A549 (cell line): Measurements from ENCODE around the gene NSD2. TPM values are rescaled to one million over a fixed set of nuclear protein-coding genes. Genes with fewer than 3 reads are reported as not detected.

Source experiments
- ATAC-seq, 2 experiments: fragments of 200-7000 bp in 1 of 2; fragments of >200 bp in 1 of 2; cut with Nextera tagmentation in 1 of 2; cut with Tn5 transposase in 1 of 2; 3 replicates each; pipeline versions ENCODE4 v1.8.0 to v1.9.1; 2018 to 2020; ENCODE audit warnings: mild to moderate bottlenecking in 1 of 2, moderate library complexity in 1 of 2
- CTCF ChIA-PET: fragments of 300-600 bp; sonication (Branson Sonifier 250); formaldehyde crosslinking; extraction: SDS; loops from one replicate; lab custom pipeline; 2021; ENCODE audit warnings: antibody characterized with exemption, inconsistent platforms; lab: Yijun Ruan, JAX
- POLR2A ChIA-PET: fragments of 350-600 bp; formaldehyde crosslinking; extraction: SDS; loops from one replicate; lab custom pipeline; 2021; ENCODE audit warnings: antibody characterized with exemption, inconsistent platforms; lab: Yijun Ruan, JAX
- DNase-seq, 2 experiments: peaks; one replicate each; pipeline versions ENCODE4 v3.0.0 to v3.0.0-alpha.2; 2011 to 2016; ENCODE audit warnings: low read depth in 1 of 2, low spot score in 1 of 2
- FAIRE-seq: peaks from 2 replicates; lab custom pipeline; 2011; peaks lifted over from hg19 to GRCh38; lab: Jason Lieb, UNC
- H3K27ac ChIP-seq, 2 experiments: fragments of >200 bp; sonication (Bioruptor Twin); formaldehyde crosslinking; 3 replicates each; pipeline ENCODE4 v1.5.1; 2016 to 2017
- H3K4me1 ChIP-seq: fragments of >200 bp; sonication (Bioruptor Twin); formaldehyde crosslinking; 3 replicates; pipeline ENCODE4 v1.6.1; 2016
- H3K4me2 ChIP-seq: fragments of >200 bp; sonication (Bioruptor Twin); formaldehyde crosslinking; 3 replicates; pipeline ENCODE4 v1.6.1; 2016
- H3K4me3 ChIP-seq: fragments of >200 bp; sonication (Bioruptor Twin); formaldehyde crosslinking; 3 replicates; pipeline ENCODE4 v1.5.1; 2016
- H3K9me3 ChIP-seq: fragments of >200 bp; sonication (Bioruptor Twin); formaldehyde crosslinking; 3 replicates; pipeline ENCODE4 v1.6.1; 2016
- BHLHE40 ChIP-seq: IDR thresholded peaks from 2 replicates; pipeline ENCODE4 v1.6.1; 2012; ENCODE audit warnings: low read depth, low read length, inconsistent platforms
- CBX2 ChIP-seq: fragments of 200-600 bp; sonication (generic); IDR thresholded peaks from 2 replicates; pipeline ENCODE4 v1.6.1; 2016; ENCODE audit warnings: low read depth, mild to moderate bottlenecking, borderline replicate concordance
- CEBPB ChIP-seq, 2 experiments: fragments of >200 bp in 1 of 2; sonication (Bioruptor Twin) in 1 of 2; formaldehyde crosslinking in 1 of 2; IDR thresholded peaks; 2 replicates each; pipeline ENCODE4 v1.6.1; 2012 to 2016
- EHMT2 ChIP-seq: fragments of 200-600 bp; sonication (generic); IDR thresholded peaks from 2 replicates; pipeline ENCODE4 v1.6.1; 2016; ENCODE audit warnings: antibody characterized with exemption, low read depth, mild to moderate bottlenecking, moderate library complexity
- ESRRA ChIP-seq: fragments of 150-350 bp; IDR thresholded peaks from 2 replicates; pipeline ENCODE4 v1.6.1; 2014; ENCODE audit warnings: mild to moderate bottlenecking, low read length, borderline replicate concordance
- FOSB ChIP-seq: fragments of 250-450 bp; sonication (Bioruptor Pico); IDR thresholded peaks from 2 replicates; pipeline ENCODE4 v1.5.0; 2020; ENCODE audit warnings: mild to moderate bottlenecking, moderate library complexity
- FOXS1 ChIP-seq: fragments of 250-450 bp; sonication (Bioruptor Pico); IDR thresholded peaks from 2 replicates; pipeline ENCODE4 v1.5.0; 2020; ENCODE audit warnings: mild to moderate bottlenecking, moderate library complexity
- GATA3 ChIP-seq: IDR thresholded peaks from 2 replicates; pipeline ENCODE4 v1.6.1; 2012; ENCODE audit warnings: borderline replicate concordance
- HES2 ChIP-seq: fragments of >200 bp; sonication (Bioruptor Twin); formaldehyde crosslinking; IDR thresholded peaks from 2 replicates; pipeline ENCODE4 v1.6.1; 2016
- HMGXB4 ChIP-seq: fragments of 250-450 bp; sonication (Bioruptor Pico); IDR thresholded peaks from 2 replicates; pipeline ENCODE4 v1.5.0; 2021; ENCODE audit warnings: mild to moderate bottlenecking, moderate library complexity, borderline replicate concordance
- JUN ChIP-seq, 2 experiments: fragments of >200 bp; sonication (Bioruptor Twin); formaldehyde crosslinking; IDR thresholded peaks; 2 replicates in 1 of 2; 3 replicates in 1 of 2; pipeline ENCODE4 v1.6.1; 2016 to 2017
- KDM1A ChIP-seq: fragments of 200-600 bp; sonication (generic); IDR thresholded peaks from 2 replicates; pipeline ENCODE4 v1.6.1; 2016; ENCODE audit warnings: low read depth, mild to moderate bottlenecking
- KDM5A ChIP-seq: fragments of 200-600 bp; sonication (generic); IDR thresholded peaks from 2 replicates; pipeline ENCODE4 v1.6.1; 2016; ENCODE audit warnings: antibody characterized with exemption, mild to moderate bottlenecking
- MAZ ChIP-seq: fragments of 150-350 bp; IDR thresholded peaks from 2 replicates; pipeline ENCODE4 v1.6.1; 2014; ENCODE audit warnings: antibody characterized with exemption, low read depth, low read length, borderline replicate concordance
- PHF8 ChIP-seq: fragments of 200-600 bp; sonication (generic); IDR thresholded peaks from 2 replicates; pipeline ENCODE4 v1.6.1; 2016; ENCODE audit warnings: low read depth, mild to moderate bottlenecking, antibody characterized with exemption, moderate library complexity, borderline replicate concordance
- POLR2AphosphoS2 ChIP-seq: conservative IDR thresholded peaks from 2 replicates; pipeline ENCODE4 v1.6.1; 2012; ENCODE audit warnings: low read length, improper control_type of control experiment, inconsistent platforms
- RAD21 ChIP-seq, 2 experiments: fragments of >200 bp in 1 of 2; sonication (Bioruptor Twin) in 1 of 2; formaldehyde crosslinking in 1 of 2; IDR thresholded peaks in 1 of 2; conservative IDR thresholded peaks in 1 of 2; 2 replicates in 1 of 2; 3 replicates in 1 of 2; pipeline ENCODE4 v1.6.1; 2012 to 2018; ENCODE audit warnings: inconsistent platforms in 1 of 2
- RCOR1 ChIP-seq: fragments of 150-350 bp; IDR thresholded peaks from 2 replicates; pipeline ENCODE4 v1.6.1; 2014; ENCODE audit warnings: antibody characterized with exemption, low read length, low read depth
- RNF2 ChIP-seq: fragments of 200-600 bp; sonication (generic); IDR thresholded peaks from 2 replicates; pipeline ENCODE4 v1.6.1; 2016; ENCODE audit warnings: low read depth, mild to moderate bottlenecking, antibody characterized with exemption, moderate library complexity, borderline replicate concordance
- SMC3 ChIP-seq: fragments of >200 bp; sonication (Bioruptor Twin); formaldehyde crosslinking; IDR thresholded peaks from 3 replicates; pipeline ENCODE4 v1.6.1; 2018; ENCODE audit warnings: inconsistent platforms
- SREBF2 ChIP-seq: fragments of 450-650 bp; IDR thresholded peaks from 2 replicates; pipeline ENCODE4 v1.6.1; 2014; ENCODE audit warnings: mild to moderate bottlenecking, moderate library complexity
- TFCP2L1 ChIP-seq: fragments of 250-450 bp; sonication (Bioruptor Pico); IDR thresholded peaks from 2 replicates; pipeline ENCODE4 v1.5.0; 2021; ENCODE audit warnings: mild to moderate bottlenecking
- TP53 ChIP-seq: fragments of 250-450 bp; sonication (Bioruptor Pico); IDR thresholded peaks from 2 replicates; pipeline ENCODE4 v1.5.0; 2021; ENCODE audit warnings: mild to moderate bottlenecking, moderate library complexity
- ZFP36 ChIP-seq: fragments of 450-650 bp; IDR thresholded peaks from 2 replicates; pipeline ENCODE4 v1.6.1; 2014; ENCODE audit warnings: borderline replicate concordance; ENCODE audit not compliant: partially characterized antibody
- ZNF302 ChIP-seq: fragments of 250-450 bp; sonication (Bioruptor Pico); IDR thresholded peaks from 2 replicates; pipeline ENCODE4 v1.9.0; 2021; ENCODE audit warnings: inconsistent platforms, mild to moderate bottlenecking, moderate library complexity
- ZSCAN20 ChIP-seq: fragments of 250-450 bp; sonication (Bioruptor Pico); IDR thresholded peaks from 2 replicates; pipeline ENCODE4 v1.8.0; 2022; ENCODE audit warnings: mild to moderate bottlenecking, moderate library complexity
- WGBS: methylation state at CpG from one replicate; pipeline ENCODE4 v1.1.6; 2017; ENCODE audit errors: missing lambda C conversion rate; 5-methylcytosine and 5-hydroxymethylcytosine counted together
- polyA plus RNA-seq, 4 experiments: library from polyadenylated mRNA; depleted of rRNA in 3 of 4; stranded (reverse); fragments of >200 nt; fragmentation: RNase III in 1 of 4; extraction: RNeasy Plus Mini Kit Qiagen cat#74134 plus additional on column Dnase treatment in 1 of 4; gene quantifications; 2 replicates in 3 of 4; 3 replicates in 1 of 4; pipeline ENCODE4 v1.2.3, GENCODE V29; 2011 to 2017
- TF ChIP-seq, protein P1 (sequence below): IDR thresholded peaks from 2 replicates; pipeline ENCODE4 v1.6.1; 2012

NSD2 gene
- polyA plus RNA-seq, 2 of the 4 experiments (the other 2 are of a cell fraction): 43.8 to 49.3 TPM

DNA sequence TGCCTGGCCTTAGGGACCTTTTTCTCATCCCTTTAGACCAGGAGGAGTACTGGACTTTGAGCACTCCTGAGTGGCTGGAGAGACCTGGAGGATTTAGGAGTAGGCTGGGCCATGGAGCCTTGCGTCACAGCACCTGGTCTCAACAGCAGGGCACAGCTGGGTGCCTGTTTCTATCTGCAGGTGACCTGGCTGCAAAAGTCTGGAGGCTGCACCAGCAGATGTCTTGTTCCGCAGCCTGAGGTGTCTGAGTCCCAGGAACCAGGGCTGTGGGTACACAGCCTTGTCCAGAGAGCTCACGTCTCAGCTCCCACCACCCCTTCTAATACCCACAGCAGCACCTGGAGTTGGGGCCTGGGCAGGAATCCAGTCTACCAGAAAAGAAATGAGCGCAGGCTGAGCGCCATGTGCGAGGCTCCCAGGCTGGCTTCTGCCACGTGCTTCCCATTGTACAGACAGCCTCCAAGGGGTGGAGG lies 5.0 kb upstream of the NSD2 start:
- H3K9me3 ChIP-seq: no peaks in the 10 kb centered on the region
- TF ChIP-seq TP53 (CRISPR knock-in tag) (no peak), TFCP2L1 (no peak), KDM1A (no peak), PHF8 (no peak), POLR2AphosphoS2 (no peak), KDM5A (no peak), MAZ (no peak), SREBF2 (no peak), ESRRA (no peak), RCOR1 (no peak)
- TF ChIP-seq, protein P1, sequence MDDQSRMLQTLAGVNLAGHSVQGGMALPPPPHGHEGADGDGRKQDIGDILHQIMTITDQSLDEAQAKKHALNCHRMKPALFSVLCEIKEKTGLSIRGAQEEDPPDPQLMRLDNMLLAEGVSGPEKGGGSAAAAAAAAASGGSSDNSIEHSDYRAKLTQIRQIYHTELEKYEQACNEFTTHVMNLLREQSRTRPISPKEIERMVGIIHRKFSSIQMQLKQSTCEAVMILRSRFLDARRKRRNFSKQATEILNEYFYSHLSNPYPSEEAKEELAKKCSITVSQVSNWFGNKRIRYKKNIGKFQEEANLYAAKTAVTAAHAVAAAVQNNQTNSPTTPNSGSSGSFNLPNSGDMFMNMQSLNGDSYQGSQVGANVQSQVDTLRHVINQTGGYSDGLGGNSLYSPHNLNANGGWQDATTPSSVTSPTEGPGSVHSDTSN: no peak
- no peak for FAIRE-seq
- peaks cover 23% of the 10 kb centered on the region for H3K4me1 ChIP-seq
- no peak for DNase-seq
- 97% methylated on average over 3 of the region's 7 CpGs for WGBS
- no peak overlapping the region for H3K27ac ChIP-seq
- POLR2A ChIA-PET: no interaction called here
- ATAC-seq: no peak
- no peak overlapping the region for H3K4me3 ChIP-seq
- H3K4me2 ChIP-seq: no peak overlapping the region
- CTCF ChIA-PET: interaction anchor here (1.6 kb wide), 1 partner anchor 33 kb away, joined by 5 read pairs; no protein-coding TSS in a partner anchor

DNA sequence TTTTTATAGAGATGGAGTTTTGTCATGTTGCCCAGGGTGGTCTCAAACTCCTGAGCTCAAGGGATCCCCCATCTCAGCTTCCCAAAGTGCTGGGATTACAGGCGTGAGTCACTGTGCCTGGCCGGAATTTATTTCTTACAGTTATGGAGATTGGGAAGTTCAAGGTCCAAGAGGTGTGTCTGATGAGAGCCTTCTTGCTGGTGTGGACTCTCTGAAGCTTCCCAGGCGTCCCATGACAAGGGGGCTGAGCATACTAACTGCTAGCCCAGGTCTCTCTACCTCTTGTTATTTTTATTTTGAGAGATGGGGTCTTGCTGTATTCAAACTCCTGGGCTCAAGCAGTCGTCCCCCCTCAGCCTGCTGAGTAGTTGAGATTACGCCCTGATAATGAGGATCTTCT lies 2.9 kb upstream of the NSD2 start:
- no peak overlapping the region for H3K4me3 ChIP-seq
- TF ChIP-seq BHLHE40 (no peak), JUN (IDR thresholded peaks at IDR 0.05) (no peak), FOXS1 (CRISPR knock-in tag) (no peak), RAD21 (conservative IDR thresholded peaks at IDR 0.05 in 1 of 2, IDR thresholded peaks at IDR 0.05 in 1 of 2) (no peak), GATA3 (no peak), CBX2 (no peak), EHMT2 (no peak), TFCP2L1 (no peak), RNF2 (no peak), HES2 (no peak), POLR2AphosphoS2 (no peak), ZFP36 (no peak), ZSCAN20 (CRISPR knock-in tag) (no peak), FOSB (CRISPR knock-in tag) (no peak), HMGXB4 (no peak), ZNF302 (CRISPR knock-in tag) (no peak), RCOR1 (no peak), CEBPB (IDR thresholded peaks at IDR 0.05) (no peak), SMC3 (no peak)
- WGBS: 28% methylated on average over 4 of the region's 5 CpGs
- H3K4me2 ChIP-seq: peak overlapping the region; percentile 51
- H3K27ac ChIP-seq: peak overlapping the region in 1 of 2 experiments; percentile 67; a peak in 3 of 6 replicates
- DNase-seq (peak in 1 of 2 experiments; percentile 55), FAIRE-seq (no peak), ATAC-seq (peak in 1 of 2 experiments; percentile 38; a peak in 3 of 6 replicates)
- ChIA-PET POLR2A (interaction anchor here (1.2 to 1.5 kb wide), 2 partner anchors 8 to 11 kb away, joined by 4 to 5 read pairs; no protein-coding TSS in a partner anchor), CTCF (interaction anchor here (0.9 to 3.7 kb wide), 2 partner anchors 32 to 34 kb away, joined by 3 to 15 read pairs; no protein-coding TSS in a partner anchor)
- no peaks in the 10 kb centered on the region for H3K9me3 ChIP-seq
- peaks cover 30% of the 10 kb centered on the region for H3K4me1 ChIP-seq
